ENCODE data around the gene WDR72. TPM values are rescaled to one million over a fixed set of nuclear protein-coding genes. Genes with fewer than 3 reads are reported as not detected.

The WDR72 gene
- total RNA-seq, 6 donors from 2014 or later, result 0.30 to 7.0 (median 2.5) TPM

GRCh38 chr15:53566912-53567311, 192.6 kb downstream of the WDR72 start:
- Histone ChIP-seq H3K27me3 (no peaks in the 10 kb centered on the region), H3K27ac (no peak overlapping the region), H3K4me1 (no peaks in the 10 kb centered on the region), H3K4me3 (no peak overlapping the region), H3K9me3 (no peaks in the 10 kb centered on the region), H3K36me3 (no peaks in the 10 kb centered on the region)
- TF ChIP-seq CTCF (IDR thresholded peaks at IDR 0.05), result no peak
- no peak for TF ChIP-seq POLR2AphosphoS5 (IDR thresholded peaks at IDR 0.05)
- TF ChIP-seq EP300 (IDR thresholded peaks at IDR 0.05), result no peak
- TF ChIP-seq POLR2A (IDR thresholded peaks at IDR 0.05), result no peak
- DNase-seq (no peak), ATAC-seq (ENCODE audit: low FRiP score in 2 of 2) (no peak)
- 74 to 75% methylated on average over 4 of the region's 4 CpGs for WGBS, 2 donors

DNA sequence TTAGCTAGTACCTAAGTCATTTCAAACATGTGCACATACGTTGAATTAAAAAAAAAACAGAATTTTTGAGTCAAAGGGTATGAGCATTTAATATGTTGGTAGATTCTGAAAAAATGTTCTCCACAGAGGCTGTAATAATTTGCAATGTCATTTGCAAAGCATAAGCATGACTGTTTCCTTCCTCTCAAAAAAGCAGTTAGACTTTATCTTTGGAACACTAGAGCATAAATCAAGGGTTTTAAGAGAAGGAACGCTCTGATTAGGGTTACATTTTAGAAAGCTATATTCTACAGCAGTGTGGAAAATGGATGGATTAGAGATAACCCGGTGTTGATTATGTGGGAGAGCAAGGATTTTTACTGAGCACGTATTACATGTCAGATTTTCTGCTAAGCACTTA, 193.7 kb downstream of the WDR72 start:
- no peaks in the 10 kb centered on the region for H3K9me3 ChIP-seq
- H3K27ac ChIP-seq, result no peak overlapping the region
- no peaks in the 10 kb centered on the region for H3K27me3 ChIP-seq
- H3K36me3 ChIP-seq, result no peaks in the 10 kb centered on the region
- H3K4me3 ChIP-seq, result no peak overlapping the region
- DNase-seq (no peak), ATAC-seq (ENCODE audit: low FRiP score in 2 of 2) (no peak)
- TF ChIP-seq POLR2AphosphoS5 (IDR thresholded peaks at IDR 0.05), result no peak
- no peak for TF ChIP-seq EP300 (IDR thresholded peaks at IDR 0.05)
- no peak for TF ChIP-seq POLR2A (IDR thresholded peaks at IDR 0.05)
- no peak for TF ChIP-seq CTCF (IDR thresholded peaks at IDR 0.05)
- H3K4me1 ChIP-seq, result no peaks in the 10 kb centered on the region
- WGBS, 2 donors, result 43 to 52% methylated on average over 4 of the region's 4 CpGs

- ATAC-seq (ENCODE audit: low FRiP score in 2 of 2), result no peak
- WGBS, 2 donors, result 59 to 72% methylated on average over 2 of the region's 2 CpGs
Measured at GRCh38 chr15:53564647-53565046, 194.8 kb downstream of the WDR72 start.

DNA sequence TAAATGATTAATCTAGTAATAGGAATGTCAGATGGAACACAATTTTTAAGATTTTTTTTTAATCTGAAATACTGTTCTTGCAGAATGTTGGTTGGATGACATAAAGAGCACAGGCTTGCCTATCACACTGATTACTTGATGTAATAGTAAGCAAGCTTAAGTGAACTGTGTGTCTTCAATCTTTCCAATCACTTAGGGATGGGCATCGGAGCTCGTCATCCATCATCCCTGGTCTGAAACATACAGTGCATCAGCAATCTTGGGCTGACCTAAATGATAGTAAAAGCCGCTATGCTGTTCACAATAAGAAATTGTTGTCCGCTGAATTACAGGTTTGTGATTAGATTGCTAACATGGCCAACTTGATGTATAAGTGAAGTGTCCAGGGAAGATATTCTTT, 195.8 kb downstream of the WDR72 start:
- Histone ChIP-seq H3K27ac (no peak overlapping the region), H3K36me3 (no peaks in the 10 kb centered on the region), H3K9me3 (no peaks in the 10 kb centered on the region), H3K4me1 (no peaks in the 10 kb centered on the region), H3K4me3 (no peak overlapping the region), H3K27me3 (no peaks in the 10 kb centered on the region)
- TF ChIP-seq EP300 (IDR thresholded peaks at IDR 0.05) (no peak), POLR2AphosphoS5 (IDR thresholded peaks at IDR 0.05) (no peak), CTCF (IDR thresholded peaks at IDR 0.05) (no peak), POLR2A (IDR thresholded peaks at IDR 0.05) (no peak)
- 93 to 97% methylated on average over 4 of the region's 4 CpGs for WGBS, 2 donors
- no peak for ATAC-seq (ENCODE audit: low FRiP score in 2 of 2)
- DNase-seq, result no peak

More at GRCh38 chr15:53564647-53565046, 194.8 kb downstream of the WDR72 start:
- no peaks in the 10 kb centered on the region for H3K27me3 ChIP-seq
- H3K27ac ChIP-seq, result no peak overlapping the region
- DNase-seq, result no peak
- no peaks in the 10 kb centered on the region for H3K4me1 ChIP-seq
- no peaks in the 10 kb centered on the region for H3K36me3 ChIP-seq
- H3K9me3 ChIP-seq, result no peaks in the 10 kb centered on the region
- TF ChIP-seq POLR2AphosphoS5 (IDR thresholded peaks at IDR 0.05) (no peak), EP300 (IDR thresholded peaks at IDR 0.05) (no peak), POLR2A (IDR thresholded peaks at IDR 0.05) (no peak), CTCF (IDR thresholded peaks at IDR 0.05) (no peak)
- H3K4me3 ChIP-seq, result no peak overlapping the region
